Right ventricle myocardium inferior (tissue), 1 donor: ENCODE data around the gene NAXE. TPM values are rescaled to one million over a fixed set of nuclear protein-coding genes. Genes with fewer than 3 reads are reported as not detected.
"Not testable (repeated sequence)": the region's sequence is repeated elsewhere in the genome, so short reads cannot be mapped to it uniquely, and the experiment has no call there.

Experiments used
- ATAC-seq: fragments of 200-7000 bp; cut with Tn5 transposase; one replicate; pipeline ENCODE4 v1.9.1; 2020; ENCODE audit warnings: mild to moderate bottlenecking, moderate library complexity
- DNase-seq: peaks from one replicate; pipeline ENCODE4 v3.0.0; 2021; ENCODE audit errors: missing footprints
- intact Hi-C: fragments of 100-400 bp; cut with DNase I; formaldehyde crosslinking; loops from one replicate; pipeline ENCODE4 v1.11.0; 2022
- total RNA-seq: library from RNA; stranded (reverse); fragmentation: NEBNext Ultra II Directional; extraction: Animal tissue kit (Norgen Biotek cat#: 25700); gene quantifications from one replicate; pipeline ENCODE4 v1.2.1, GENCODE V29; 2021
- donor health status: DM: no; HTN: yes; CAD: no; lungs with severe emphysema.

The NAXE gene
- total RNA-seq, 1 donor from 2014 or later: 116 TPM

- intact Hi-C loops: loop anchor here (5.0 kb wide), 1 partner anchor 132 kb away; no protein-coding TSS in a partner anchor
- no peak for DNase-seq
- ATAC-seq: no peak
Observed at GRCh38 chr1:156589546-156589945, 2.0 kb upstream of the NAXE start.

GRCh38 chr1:156590326-156591180, 1.0 kb upstream of the NAXE start:
- ATAC-seq (no peak), DNase-seq (no peak)
- intact Hi-C loops: loop anchor here (5.0 kb wide), 1 partner anchor 83 kb away; no protein-coding TSS in a partner anchor

GRCh38 chr1:156591181-156591431, 470 bp upstream of the NAXE start:
- intact Hi-C loops: loop anchor here (5.0 kb wide), 1 partner anchor 84 kb away; no protein-coding TSS in a partner anchor
- DNase-seq (no peak), ATAC-seq (peak; percentile 9)

- peak; percentile 29 for ATAC-seq
- DNase-seq: no peak
- intact Hi-C loops: loop anchor here (5.0 kb wide), 1 partner anchor 85 kb away; no protein-coding TSS in a partner anchor
Observed at GRCh38 chr1:156592158-156592909, 758 bp downstream of the NAXE start.

DNA sequence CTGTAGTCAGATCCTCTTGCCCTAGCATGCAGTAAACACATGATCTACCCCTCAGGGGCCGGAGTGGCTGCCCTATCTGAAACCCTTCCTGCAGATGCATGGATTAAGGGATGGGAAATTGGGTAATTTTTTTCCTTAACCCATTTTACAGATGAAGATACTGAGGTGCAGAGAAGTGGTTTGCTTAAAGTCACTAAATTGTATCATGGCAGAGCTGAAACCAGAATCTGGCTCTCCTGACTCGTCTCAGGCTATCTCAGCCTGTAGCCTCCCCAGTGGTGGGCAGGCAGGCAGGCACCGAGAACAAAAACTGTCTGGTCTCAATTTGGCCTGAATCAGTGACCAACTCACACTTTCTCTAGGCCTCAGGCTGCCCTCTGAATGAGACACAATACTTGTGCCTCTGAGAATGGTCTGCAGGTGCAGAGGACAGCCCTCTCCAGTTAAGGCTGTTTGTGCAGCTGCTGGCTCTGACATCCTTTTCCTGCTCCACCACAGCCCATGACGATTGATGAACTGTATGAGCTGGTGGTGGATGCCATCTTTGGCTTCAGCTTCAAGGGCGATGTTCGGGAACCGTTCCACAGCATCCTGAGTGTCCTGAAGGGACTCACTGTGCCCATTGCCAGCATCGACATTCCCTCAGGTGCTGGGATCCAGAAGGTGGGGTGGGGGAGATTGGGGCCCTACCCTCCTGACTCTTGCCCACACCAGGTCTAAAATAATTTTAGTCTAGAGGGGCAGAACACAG, 1.5 kb downstream of the NAXE start:
- ATAC-seq (no peak), DNase-seq (no peak)
- intact Hi-C loops: loop anchor here (5.0 kb wide), 1 partner anchor 86 kb away; no protein-coding TSS in a partner anchor

- no peak for DNase-seq
- intact Hi-C loops: loop anchor here (5.0 kb wide), 1 partner anchor 86 kb away; no protein-coding TSS in a partner anchor
- ATAC-seq: no peak
Observed at GRCh38 chr1:156593661-156593989, 2.0 kb downstream of the NAXE start.

DNA sequence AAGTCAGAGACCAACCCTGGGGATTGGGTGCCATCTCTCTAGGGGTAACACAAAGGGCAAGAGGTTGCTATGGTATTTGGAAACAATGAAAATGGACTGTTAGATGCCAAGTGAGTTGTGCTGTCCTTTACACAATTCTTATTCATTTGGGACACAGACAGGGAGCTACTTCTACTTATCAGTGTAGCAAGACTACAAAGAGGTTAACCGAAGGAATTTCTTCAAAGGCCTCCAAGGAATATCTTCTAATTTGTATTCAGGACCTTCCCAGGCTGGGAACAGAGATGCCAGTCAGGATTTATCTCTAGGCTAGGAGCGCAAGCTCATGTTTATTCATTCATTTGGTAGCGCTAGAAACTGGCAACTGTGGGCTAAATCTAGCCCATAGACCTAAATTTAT, 2.6 kb downstream of the NAXE start:
- intact Hi-C loops: loop anchor here (5.0 kb wide), 1 partner anchor 87 kb away; no protein-coding TSS in a partner anchor
- ATAC-seq: no peak
- DNase-seq: no peak

DNA sequence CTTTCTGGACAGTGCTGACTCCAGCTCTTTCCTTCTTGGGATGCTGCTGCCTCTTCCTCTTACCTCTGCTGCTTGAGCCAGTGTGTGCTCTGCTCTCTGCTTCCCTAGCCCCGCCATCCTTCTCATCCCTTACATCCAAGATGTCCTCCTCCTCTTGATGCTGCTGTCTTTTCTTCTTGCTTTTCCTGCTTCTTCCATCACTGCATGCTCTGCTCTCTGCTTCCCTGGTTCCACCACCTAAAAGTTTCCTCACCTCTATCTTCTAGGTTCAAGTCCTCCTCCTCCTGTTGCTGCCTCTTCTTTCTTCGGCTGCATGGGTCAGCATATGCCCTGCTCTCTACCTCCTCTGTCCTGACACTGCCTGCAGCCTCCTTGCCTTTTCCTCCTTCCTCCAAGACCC, 3.4 kb downstream of the NAXE start:
- DNase-seq (no peak), ATAC-seq (no peak)
- intact Hi-C loops: no loop called here

- ATAC-seq (no peak), DNase-seq (no peak)
- intact Hi-C loops: no loop called here
Observed at GRCh38 chr1:156596426-156596825, 4.8 kb downstream of the NAXE start.

DNA sequence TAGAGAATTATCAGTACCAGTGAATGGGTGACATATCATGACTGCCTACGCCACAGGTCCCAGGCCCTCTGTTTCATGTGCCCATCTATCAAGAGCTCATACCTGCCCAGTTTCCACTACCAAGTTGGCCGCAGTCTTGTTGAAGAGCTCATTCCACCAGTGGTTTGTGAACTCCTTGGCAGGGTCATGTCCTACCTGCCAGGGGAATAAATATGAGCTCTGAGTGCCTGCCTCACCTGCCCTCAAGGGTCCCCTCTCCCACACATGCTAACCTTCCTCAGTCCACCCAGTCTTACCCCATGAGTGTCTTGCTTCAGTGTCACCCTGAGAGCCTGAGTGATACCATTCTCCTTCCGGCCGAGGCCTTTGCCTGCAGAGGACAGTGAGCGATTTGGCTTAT, 6.5 kb downstream of the NAXE start:
- no peak for ATAC-seq
- no peak for DNase-seq
- intact Hi-C loops: no loop called here

DNA sequence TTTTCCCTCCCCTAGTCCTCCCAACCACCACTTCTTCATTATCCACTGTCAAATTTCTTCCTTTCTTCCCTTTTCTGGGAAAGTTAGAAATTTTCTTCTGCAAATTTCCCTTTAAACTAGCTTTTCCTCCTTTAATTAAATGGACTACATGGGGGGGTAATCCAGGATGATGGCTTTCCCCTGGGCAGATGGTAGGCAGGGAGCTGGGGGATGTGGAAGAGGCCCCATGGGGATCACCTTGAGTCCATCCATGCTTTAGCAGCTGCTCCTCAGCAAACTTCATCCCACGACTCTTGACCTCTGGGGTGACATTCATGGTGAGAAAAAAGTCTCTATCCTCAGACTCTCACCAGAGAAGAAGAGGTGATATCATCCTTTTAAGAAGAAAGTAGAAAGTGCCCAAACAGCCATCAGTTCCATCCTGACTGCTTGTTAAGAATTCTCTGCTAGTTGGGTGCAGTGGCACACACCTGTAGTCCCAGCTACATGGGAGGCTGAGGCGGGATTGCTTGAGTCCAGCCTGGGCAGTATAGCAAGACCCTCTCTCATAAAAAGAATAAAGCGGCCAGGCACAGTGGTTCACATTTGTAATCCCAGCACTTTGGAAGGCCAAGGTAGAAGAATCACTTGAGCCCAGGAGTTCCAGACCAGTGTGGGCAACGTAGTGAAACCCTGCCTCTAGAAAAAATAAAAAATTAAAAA, 7.3 kb downstream of the NAXE start:
- no peak for DNase-seq
- no peak for ATAC-seq
- intact Hi-C loops: no loop called here

DNA sequence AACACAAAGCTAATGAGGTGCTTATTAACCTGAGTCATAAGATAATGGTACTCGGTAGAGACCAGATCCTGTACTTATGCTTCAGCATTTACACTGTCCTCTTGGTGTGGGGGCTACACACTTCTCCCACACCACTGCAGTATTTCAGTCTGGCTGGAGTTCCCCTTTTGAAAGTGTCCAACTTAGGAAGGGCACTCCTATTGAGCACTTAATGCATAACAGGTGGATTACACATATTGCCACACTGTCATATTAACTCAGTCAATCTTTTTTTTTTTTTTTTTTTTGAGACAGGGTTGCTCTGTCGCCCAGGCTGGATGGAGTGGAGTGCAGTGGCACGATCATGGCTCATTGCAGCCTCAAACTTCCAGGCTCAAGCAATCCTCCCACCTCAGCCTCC, 8.2 kb downstream of the NAXE start:
- DNase-seq: no peak

GRCh38 chr1:156600733-156601121, 9.2 kb downstream of the NAXE start:
- ATAC-seq (no peak), DNase-seq (no peak)
- intact Hi-C loops: no loop called here

More for the DNA sequence above, 8.2 kb downstream of the NAXE start:
- intact Hi-C loops: no loop called here
- no peak for ATAC-seq

GRCh38 chr1:156601122-156601830, 9.7 kb downstream of the NAXE start, which contains the start of gene GPATCH4:
TSS of gene GPATCH4 (minus strand) at chr1:156601479.
- intact Hi-C loops: no loop called here
- DNase-seq (peak; percentile 88), ATAC-seq (peak; percentile 88)

DNA sequence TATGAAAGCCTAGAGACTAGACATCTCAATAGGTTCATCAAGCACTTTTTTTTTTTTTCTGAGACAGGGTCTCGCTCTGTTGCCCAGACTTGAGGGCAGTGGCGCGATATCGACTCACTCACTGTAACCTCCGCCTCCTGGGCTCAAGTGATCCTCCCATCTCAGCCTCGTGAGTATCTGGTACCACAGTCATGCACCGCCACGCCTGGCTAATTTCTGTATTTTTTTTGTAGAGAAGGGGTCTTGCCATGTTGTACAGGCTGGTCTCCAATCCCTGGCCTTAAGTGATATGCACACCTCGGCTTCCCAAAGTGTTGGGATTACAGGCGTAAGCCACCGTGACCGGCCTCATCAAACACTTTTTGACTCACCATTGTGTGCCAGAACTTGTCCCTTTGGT, 10.3 kb downstream of the NAXE start:
- intact Hi-C loops: no loop called here
- DNase-seq: no peak
- ATAC-seq: no peak

- DNase-seq (no peak), ATAC-seq (no peak)
- intact Hi-C loops: no loop called here
Observed at GRCh38 chr1:156602557-156602993, 11.0 kb downstream of the NAXE start.

DNA sequence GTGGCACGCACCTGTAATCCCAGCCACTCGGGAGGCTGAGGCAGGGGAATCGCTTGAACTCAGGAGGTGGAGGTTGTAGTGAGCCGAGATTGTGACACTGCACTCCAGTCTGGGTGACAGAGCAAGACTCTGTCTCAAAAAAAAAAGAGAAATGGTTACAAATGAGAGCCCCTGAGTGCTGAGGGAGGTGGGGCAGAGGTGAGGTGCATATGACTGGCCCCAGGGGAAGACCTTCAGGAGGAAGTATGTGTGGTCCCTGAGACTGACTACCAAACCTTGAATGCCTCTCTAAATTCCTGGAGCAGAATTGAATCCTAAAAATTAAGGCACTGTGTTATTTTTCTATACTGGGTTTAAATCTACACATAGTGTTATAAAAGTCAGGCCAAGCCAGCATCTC, 15.8 kb downstream of the NAXE start:
- not testable (repeated sequence) for DNase-seq, ATAC-seq
- intact Hi-C loops: loop anchor here (5.0 kb wide), 2 partner anchors 100 to 225 kb away; no protein-coding TSS in a partner anchor
